HG03135 (cell line): ENCODE data around the gene PPM1G.

Source experiments
- ATAC-seq: cut with Tn5 transposase; IDR thresholded peaks from one replicate; pipeline ENCODE4 v1.9.1; 2021; ENCODE audit warnings: mild to moderate bottlenecking, moderate library complexity; ENCODE audit not compliant: unreplicated experiment

PPM1G gene

GRCh38 chr2:27416151-27416550, 6.8 kb upstream of the PPM1G start:
- no peak for ATAC-seq

GRCh38 chr2:27412419-27413152, 3.2 kb upstream of the PPM1G start:
- no peak for ATAC-seq

DNA sequence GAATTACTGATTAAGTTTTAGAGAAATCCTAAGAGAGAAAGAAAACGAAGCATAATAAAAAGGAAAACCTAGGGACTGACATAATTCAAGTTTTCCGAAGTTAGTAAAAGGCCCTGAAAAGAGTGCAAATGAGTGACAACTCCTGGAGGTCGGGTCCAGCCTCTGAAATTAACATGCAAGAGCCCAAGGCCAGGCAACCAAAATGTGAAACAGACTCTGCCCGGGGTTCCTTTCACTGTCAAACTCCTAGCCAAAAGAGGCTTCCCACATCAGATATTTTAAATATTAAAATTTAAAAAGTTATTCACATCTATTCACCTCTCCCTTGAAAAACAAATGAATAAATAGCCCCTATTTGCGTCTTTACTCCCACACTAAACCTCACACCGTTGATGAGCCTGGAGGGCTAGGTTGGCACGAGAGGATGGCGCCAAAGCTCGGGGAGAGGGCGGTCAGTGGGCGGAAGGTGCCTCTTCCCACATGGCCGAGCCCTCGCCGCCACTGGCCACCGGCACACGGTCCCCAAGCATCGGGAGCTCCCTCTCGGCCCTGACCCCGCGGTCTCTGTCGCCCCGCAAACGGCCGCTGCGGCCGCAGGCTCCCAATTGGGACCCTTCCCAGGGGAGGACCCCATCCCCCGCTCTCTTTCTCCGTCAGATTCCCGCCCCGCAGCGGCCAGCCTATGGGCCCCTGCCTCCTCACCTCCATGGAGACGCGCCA, 630 bp downstream of the PPM1G start:
- ATAC-seq: peak; percentile 33

DNA sequence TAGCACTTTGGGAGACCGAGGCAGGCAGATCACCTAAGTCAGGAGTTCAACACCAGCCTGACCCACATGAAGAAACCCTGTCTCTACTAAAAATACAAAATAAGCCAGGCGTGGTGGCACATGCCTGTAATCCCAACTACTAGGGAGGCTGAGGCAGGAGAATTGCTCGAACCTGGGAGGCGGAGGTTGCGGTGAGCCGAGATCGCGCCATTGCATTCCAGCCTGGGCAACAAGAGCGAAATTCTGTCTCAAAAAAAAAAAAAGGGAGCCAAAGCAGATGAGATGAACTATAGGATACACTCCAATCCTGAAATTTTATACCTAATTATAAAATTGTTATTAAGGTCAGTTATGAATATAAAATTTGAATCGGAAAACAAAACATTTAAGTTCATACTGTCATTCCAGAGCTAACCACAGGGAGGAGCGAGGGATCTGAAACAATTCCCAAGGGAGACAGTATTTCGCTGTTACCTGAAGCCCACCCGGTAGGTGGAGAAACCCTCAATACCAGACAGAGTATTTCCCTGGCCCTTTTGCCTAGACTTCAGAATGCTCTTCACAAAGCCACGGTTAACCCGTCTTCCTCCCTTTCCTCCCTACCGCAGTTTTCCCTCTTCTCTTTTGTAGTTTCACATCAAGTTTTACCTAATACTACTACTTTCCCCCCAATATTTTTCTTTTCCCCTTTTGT, 1.4 kb downstream of the PPM1G start:
- no peak for ATAC-seq

DNA sequence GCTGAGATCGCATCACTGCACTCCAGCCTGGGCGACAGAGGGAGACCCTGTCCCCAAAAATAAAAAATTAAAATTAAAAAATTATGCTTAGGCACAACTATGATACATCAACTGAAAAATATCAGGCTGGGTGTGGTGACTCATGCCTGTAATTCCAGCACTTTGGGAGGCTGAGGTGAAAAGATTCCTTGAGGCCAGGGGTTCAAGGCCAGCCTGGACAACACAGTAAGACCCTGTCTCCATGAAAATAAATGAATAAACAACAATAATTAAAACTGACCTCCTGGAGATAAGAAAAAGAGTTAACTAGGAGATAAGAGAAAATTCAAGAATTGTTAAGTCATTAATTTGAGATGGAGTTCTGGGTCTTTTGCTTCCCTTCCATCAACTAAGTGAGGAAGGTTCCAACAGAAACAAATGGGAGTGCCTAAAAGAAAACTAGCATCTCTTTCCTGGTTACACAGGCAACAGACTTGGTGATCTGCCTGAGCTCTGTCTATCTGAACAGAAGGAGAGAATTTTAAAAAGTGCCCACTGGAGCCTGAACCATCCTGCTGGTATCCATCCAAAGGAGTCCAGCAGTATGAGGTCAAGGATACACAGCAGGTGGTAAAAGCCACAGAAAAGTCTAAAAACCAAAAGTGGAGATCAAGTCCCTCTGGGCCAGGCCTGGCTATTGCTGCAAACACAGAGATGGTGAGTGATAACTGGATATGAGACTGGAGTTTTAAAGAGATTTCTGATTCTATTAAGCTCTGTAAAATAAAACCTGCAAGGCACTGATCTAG, 8.8 kb downstream of the PPM1G start:
- no peak for ATAC-seq

DNA sequence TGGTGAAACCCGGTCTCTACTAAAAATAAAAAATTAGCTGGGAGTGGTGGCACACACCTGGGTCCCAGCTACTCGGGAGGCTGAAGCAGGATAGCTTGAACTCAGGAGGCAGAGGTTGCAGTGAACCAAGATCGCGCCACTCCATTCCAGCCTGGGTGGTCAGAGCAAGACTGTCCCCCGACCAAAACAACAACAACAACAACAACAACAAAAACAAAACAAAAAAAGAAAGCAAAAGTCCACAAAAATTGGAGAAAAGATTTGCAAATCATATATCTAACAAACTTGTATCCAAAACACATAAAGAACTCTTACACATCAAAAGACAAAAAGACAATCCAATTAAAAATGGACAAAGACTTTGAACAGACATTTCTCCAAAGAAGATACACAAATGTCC, 10.4 kb downstream of the PPM1G start:
- ATAC-seq: no peak

GRCh38 chr2:27393225-27393624, 16.2 kb downstream of the PPM1G start:
- no peak for ATAC-seq

DNA sequence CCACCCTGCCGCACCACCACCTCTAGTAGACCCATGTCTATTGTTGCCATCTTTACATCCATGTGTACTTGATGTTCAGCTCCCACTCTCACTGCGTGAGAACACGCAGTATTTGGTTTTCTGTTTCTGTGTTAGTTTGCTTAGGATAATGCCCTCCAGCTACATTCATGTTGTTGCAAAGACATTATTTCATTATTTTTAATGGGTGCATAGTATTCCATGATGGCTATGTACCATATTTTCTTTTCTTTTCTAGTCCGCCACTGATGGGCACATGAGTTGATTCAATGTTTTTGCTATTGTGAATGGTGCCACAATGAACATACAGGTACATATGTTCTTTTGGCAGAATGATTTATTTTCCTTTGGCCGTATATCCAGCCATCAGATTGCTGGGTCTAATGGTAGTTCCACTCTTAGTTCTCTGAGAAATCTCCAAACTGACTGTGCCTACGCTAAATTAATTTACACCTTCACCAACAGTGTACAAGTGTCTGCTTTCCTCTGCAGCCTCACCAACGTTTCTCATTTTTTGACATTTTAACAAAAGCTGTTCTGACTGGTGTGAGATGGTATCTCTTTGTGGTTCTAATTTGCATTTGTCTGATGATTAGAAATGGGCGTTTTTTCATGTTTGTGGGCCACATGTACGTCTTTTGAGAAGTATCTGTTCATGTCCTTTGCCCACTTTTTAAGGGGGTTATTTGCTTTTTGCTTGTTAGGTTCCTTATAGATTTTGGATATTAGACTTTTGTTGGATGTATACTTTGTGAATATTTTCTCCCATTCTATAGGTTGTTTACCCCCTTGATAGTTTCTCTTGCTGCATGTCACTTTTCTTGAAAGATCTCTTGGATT, 18.3 kb downstream of the PPM1G start:
- ATAC-seq: no peak

- no peak for ATAC-seq
Measured at GRCh38 chr2:27381577-27382181, 27.7 kb downstream of the PPM1G start.

DNA sequence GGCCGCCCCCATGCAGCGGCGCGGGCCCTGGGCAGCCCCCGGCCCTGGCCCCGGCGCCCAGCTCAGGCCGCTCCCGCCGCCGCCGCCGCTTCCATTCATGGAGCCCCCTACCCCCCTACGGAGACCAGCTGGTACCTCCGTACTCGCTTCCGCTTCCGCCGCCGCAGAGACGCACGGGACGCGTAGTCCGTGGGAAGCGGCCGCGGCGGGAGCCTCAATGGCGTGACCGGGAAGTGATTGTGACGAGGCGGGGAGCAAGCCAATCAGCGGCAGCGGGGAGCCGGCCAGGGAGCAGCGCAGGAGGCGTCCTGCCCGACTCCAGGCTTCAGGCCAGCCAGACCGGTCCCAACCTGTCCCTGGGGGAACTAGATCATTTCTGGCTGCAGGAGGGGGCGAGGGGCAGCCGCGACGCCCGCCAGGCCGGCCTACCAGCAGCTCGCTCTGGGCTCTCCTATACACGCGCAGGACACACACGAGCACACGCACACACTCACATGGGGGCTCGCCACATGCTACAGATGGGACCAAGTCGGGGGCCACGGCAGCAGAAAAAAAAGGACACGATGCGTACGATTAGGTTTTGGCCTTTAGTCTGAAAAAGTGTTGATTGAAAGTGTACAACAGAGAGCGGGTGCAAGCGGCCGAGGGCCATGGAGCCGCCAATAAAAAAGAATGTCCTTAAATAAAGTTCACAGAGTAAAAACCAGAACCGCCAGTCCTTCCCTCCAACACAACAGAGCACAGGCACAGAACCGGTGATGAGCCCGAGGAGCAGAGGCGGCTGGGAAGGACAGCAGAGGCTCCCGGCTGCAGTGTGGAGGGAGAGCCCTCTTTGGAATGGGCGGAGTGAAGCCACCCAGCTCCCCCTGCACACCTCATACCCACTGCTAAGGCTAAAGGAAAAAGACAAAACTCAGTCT, 28.5 kb downstream of the PPM1G start, which contains the start of gene ZNF513:
Gene ZNF513, minus strand, starts transcription at position 109 of the 920 bp plus-strand sequence. CDS start 208 bp downstream, outside the sequence.
- ATAC-seq: peak; percentile 67

DNA sequence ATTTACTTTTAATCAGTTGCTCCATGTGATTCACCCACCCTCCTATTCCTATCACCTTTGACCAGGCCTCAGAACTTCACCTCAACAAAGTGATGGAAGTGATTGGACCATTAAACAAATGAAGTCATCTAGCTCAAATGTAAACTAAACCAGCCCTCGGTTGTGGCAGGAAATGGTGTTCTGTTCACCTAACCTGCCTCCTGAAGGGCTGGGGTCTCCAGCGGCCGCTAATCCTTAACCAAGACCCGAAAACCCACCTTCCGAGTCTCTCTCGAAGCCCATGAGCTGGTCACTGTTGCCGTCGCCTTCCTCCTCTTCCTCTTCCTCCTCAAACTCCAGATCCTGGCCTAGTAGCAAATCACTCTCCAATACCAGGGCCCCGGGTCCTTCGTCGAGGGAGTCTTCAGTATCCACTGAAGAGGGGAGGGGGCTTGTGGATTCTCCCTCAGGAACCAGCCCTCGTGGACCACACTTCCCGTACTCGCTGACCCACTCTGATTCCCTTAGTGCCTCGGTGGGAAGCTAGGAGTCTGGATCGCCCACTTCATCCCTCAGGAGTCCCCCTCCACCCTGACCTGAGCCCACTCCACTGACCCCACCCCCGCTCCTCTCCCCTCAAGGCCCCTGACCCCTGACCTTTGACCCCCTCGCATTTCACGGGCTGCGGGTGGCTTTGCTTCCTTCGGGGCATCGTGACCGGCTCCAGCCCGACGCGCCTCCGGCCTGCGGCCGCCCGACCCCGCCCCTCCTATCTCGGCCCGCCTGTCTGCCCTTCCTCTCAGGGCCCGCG, 29.4 kb downstream of the PPM1G start:
- ATAC-seq: no peak

DNA sequence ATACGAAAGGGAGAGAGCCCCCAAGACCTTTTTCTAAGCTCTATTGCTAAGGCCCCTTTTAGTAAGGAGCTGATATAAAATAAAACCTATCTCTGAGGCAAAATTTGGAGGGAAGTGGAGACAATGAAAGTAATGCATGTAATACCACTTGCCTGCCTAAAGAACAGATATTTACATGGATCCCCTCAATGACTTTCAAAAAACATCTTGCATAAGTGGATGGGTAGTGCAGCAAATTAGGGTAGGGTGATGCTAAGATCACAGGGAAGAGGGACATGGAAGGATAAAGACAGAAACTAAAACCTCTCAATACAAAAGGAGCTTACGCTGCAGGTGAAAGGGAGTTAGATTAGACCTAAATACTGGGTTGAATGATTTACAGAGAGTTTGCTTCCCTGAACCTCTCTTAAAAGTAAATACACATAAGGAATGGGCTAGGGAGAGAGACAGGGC, 30.0 kb downstream of the PPM1G start:
- ATAC-seq: no peak

DNA sequence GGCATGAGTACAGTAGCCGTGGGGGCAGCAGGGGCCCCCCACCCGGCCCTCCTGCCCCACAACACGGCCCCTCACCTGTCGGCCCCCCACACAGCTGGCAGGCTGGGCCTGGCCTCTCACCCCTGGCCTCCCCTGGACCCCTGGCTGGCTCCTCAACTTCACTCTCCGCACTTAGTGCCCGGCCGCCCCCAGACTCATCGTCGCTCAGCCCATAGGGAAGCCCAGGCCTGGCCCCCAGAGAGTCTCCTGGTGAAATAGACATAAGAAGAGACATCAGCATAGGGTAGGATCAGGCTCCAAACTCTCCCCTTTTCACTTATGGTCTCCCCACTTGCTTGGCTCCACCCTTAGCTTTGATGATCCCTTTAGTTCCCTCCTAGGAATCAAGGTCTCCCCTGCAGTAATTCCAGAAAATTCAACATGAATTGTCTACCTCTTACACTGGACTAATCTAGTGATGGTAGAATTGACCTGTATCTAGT, 30.5 kb downstream of the PPM1G start:
- ATAC-seq: no peak

- no peak for ATAC-seq
Measured at GRCh38 chr2:27378096-27378808, 31.1 kb downstream of the PPM1G start.

GRCh38 chr2:27377618-27378095, 31.7 kb downstream of the PPM1G start:
- ATAC-seq: no peak

DNA sequence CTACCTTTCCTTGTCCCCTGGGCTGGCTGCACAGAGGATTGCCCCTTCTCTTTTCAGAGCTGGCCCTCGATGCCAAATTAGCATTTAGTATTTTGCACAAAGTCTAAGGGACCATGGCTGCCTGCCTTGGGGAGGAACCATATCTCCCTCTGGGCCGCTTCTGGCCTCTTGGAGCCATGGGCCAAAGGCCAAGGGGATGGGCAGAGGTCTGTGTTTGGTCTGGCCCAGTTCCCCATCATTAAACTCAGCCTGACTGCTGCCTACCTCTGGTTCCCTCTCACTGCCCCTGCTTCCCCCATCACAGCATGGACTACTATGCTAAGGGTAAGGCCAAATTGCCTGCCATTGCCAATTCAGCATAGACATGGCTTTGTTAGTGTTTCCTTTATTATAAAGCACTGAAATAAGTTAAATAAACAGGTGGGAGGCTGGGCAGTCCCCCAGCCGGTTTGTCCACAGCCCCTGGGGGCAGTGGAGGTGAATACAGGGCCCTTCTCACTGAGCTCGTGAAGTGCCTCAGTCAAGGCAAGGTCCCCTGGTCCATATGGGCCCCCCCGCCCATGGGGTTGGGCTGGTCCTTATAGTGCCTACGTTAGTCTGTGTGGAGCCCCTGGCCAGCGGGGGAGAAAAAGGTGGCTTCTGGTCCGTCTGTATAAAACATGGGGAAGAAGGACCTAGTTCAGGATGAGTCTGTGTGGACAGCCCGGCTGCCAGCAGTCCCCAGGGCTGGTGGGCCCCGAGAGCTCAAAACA, 32.3 kb downstream of the PPM1G start:
- ATAC-seq: no peak
